GM19193 (cell line): ENCODE results near the gene PLEKHA3.

Experiments
- POLR2A ChIP-seq: IDR thresholded peaks from 4 replicates; pipeline ENCODE4 v1.6.1; 2011; ENCODE audit not compliant: insufficient read depth, insufficient read length; ENCODE audit errors: extremely low read depth

The PLEKHA3 gene

GRCh38 chr2:178531168-178531567 is 50.9 kb downstream of the PLEKHA3 start:
- no peak for TF ChIP-seq POLR2A

GRCh38 chr2:178536037-178536436 is 55.8 kb downstream of the PLEKHA3 start:
- TF ChIP-seq POLR2A = no peak

GRCh38 chr2:178542161-178542560 is 61.9 kb downstream of the PLEKHA3 start:
- no peak for TF ChIP-seq POLR2A

- no peak for TF ChIP-seq POLR2A
These were observed 62.3 kb downstream of the PLEKHA3 start for GRCh38 chr2:178542569-178542968.

GRCh38 chr2:178550352-178550751 is 70.1 kb downstream of the PLEKHA3 start:
- no peak for TF ChIP-seq POLR2A

GRCh38 chr2:178553047-178553446 is 72.8 kb downstream of the PLEKHA3 start:
- no peak for TF ChIP-seq POLR2A
